ENCODE results near the gene PPP3CB. TPM values are rescaled to one million over a fixed set of nuclear protein-coding genes. Genes with fewer than 3 reads are reported as not detected.
A peak's percentile ranks its signal among the peaks of the same experiment; 100 is the strongest.

Gene PPP3CB
- total and polyA plus RNA-seq, 2 donors (not counting 3 experiments of a cell fraction or from before 2014, with no cell fraction given) = 13.5 to 30.4 TPM

GRCh38 chr10:73480158-73480557, 15.7 kb downstream of the PPP3CB start:
- Histone ChIP-seq H3K4me3 (replicated peaks in 1 of 3; ENCODE audit: insufficient read depth in 1 of 3, low read depth in 1 of 3, low read length in 3 of 3) (no peak overlapping the region), H3K4me1 (ENCODE audit: control insufficient read depth, extremely low read depth, insufficient read depth, low read length) (peaks cover 3% of the 10 kb centered on the region), H3K9me1 (replicated peaks; ENCODE audit: control insufficient read depth, extremely low read depth, insufficient read depth, low read length) (no peaks in the 10 kb centered on the region), H3K27me3 (ENCODE audit: control insufficient read depth in 2 of 2, insufficient read depth in 2 of 2, low read length in 2 of 2) (no peaks in the 10 kb centered on the region), H2AFZ (ENCODE audit: low read depth, low read length) (no peak overlapping the region), H3K4me2 (ENCODE audit: insufficient read depth, low read length) (no peak overlapping the region), H4K20me1 (replicated peaks; ENCODE audit: control insufficient read depth, extremely low read depth, insufficient read depth, low read length) (no peaks in the 10 kb centered on the region), H3K36me3 (ENCODE audit: control insufficient read depth in 2 of 2, extremely low read depth in 1 of 2, insufficient read depth in 2 of 2, low read length in 2 of 2) (peaks cover 0 to 12% of the 10 kb centered on the region in 2 experiments), H3K27ac (ENCODE audit: insufficient read depth, low read depth, low read length) (no peak overlapping the region), H3K9ac (replicated peaks; ENCODE audit: extremely low read depth, insufficient read depth, low read length) (no peak overlapping the region), H3K9me3 (replicated peaks; ENCODE audit: control insufficient read depth, insufficient read depth, low read length) (no peaks in the 10 kb centered on the region), H3K79me2 (ENCODE audit: control insufficient read depth, insufficient read depth, low read length) (peaks cover 11% of the 10 kb centered on the region)
- dilution Hi-C loops (cut with MboI; ENCODE audit: extremely low pct_ligation_motif_present, low sequenced_read_pairs) (no loop called here), intact Hi-C loops (cut with micrococcal nuclease) (no loop called here)
- TF ChIP-seq MYC (IDR thresholded peaks at IDR 0.05; ENCODE audit: low read depth, low read length) = no peak
- no peak for TF ChIP-seq EZH2 (IDR thresholded peaks at IDR 0.05; ENCODE audit: borderline replicate concordance, low read depth, low read length, severe bottlenecking)
- TF ChIP-seq MAX (IDR thresholded peaks at IDR 0.05; ENCODE audit: insufficient read depth, insufficient read length) = no peak
- TF ChIP-seq POLR2AphosphoS5 (IDR thresholded peaks at IDR 0.05; ENCODE audit: insufficient read depth, low read depth, low read length) = no peak
- peak; percentile 70 for TF ChIP-seq FOS (IDR thresholded peaks at IDR 0.05; ENCODE audit: borderline replicate concordance, insufficient read depth, low read length)
- peak; percentile 28 for TF ChIP-seq JUN (IDR thresholded peaks at IDR 0.05; ENCODE audit: borderline replicate concordance, insufficient read depth, insufficient read length, low read depth)
- no peak for TF ChIP-seq CTCF (IDR thresholded peaks at IDR 0.05; ENCODE audit: extremely low read depth in 1 of 2, insufficient read depth in 1 of 2, low read depth in 1 of 2, low read length in 2 of 2)
- no peak for TF ChIP-seq GATA2 (IDR thresholded peaks at IDR 0.05; ENCODE audit: insufficient read depth, insufficient read length, low read depth, low read length)
- no peak for TF ChIP-seq POLR2A (IDR thresholded peaks at IDR 0.05; ENCODE audit: low read depth, low read length)
- no peak for FAIRE-seq
- no TSS peak for BruUV-seq (replicated peaks)
- peak; percentile 21 for DNase-seq (ENCODE audit: low read depth, low spot score)
- ChIA-PET CTCF (no interaction called here), POLR2A (no interaction called here)

Measured in endothelial cell of umbilical vein (primary cell).